Keratinocyte (primary cell): Measurements from ENCODE around the gene NUDT1.

Experiments used
- EZH2 ChIP-seq: IDR thresholded peaks from one replicate; pipeline ENCODE4 v1.6.1; 2012; ENCODE audit warnings: inconsistent platforms, mild to moderate bottlenecking, low read length, moderate library complexity
- TF ChIP-seq, protein P1 (sequence below), 3 experiments: IDR thresholded peaks in 1 of 3; conservative IDR thresholded peaks in 1 of 3; optimal IDR thresholded peaks in 1 of 3; 2 replicates in 2 of 3; 3 replicates in 1 of 3; pipeline versions ENCODE3 to v1.5.1; 2011; ENCODE audit warnings: low read length in 3 of 3, mild to moderate bottlenecking in 3 of 3, moderate library complexity in 2 of 3, control low read depth in 1 of 3, inconsistent platforms in 1 of 3; ENCODE audit not compliant: insufficient read depth in 2 of 3; ENCODE audit errors: extremely low read depth in 1 of 3

DNA sequence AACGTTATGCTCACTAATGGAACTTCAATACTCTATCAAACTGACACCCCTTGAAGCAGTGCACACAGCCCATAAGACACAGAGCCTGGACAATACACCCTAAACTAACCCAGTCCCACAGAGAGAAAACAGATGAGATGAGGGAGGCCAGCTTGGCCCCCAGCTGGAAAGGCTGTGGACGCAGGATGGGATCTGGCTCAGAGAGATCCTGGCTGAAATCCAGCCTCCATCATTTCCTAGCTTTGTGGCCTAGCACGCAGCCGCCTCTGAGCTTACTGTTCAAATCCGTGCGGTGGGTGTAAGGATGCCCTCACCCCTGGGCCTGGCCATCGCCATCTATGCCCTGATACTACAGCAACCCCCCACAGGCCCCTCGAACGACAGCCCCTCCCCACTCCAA is 39.5 kb downstream of the NUDT1 start:
- no peak for TF ChIP-seq EZH2
- TF ChIP-seq, protein P1, sequence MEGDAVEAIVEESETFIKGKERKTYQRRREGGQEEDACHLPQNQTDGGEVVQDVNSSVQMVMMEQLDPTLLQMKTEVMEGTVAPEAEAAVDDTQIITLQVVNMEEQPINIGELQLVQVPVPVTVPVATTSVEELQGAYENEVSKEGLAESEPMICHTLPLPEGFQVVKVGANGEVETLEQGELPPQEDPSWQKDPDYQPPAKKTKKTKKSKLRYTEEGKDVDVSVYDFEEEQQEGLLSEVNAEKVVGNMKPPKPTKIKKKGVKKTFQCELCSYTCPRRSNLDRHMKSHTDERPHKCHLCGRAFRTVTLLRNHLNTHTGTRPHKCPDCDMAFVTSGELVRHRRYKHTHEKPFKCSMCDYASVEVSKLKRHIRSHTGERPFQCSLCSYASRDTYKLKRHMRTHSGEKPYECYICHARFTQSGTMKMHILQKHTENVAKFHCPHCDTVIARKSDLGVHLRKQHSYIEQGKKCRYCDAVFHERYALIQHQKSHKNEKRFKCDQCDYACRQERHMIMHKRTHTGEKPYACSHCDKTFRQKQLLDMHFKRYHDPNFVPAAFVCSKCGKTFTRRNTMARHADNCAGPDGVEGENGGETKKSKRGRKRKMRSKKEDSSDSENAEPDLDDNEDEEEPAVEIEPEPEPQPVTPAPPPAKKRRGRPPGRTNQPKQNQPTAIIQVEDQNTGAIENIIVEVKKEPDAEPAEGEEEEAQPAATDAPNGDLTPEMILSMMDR (optimal IDR thresholded peaks at IDR 0.05 in 1 of 3, IDR thresholded peaks at IDR 0.05 in 1 of 3, conservative IDR thresholded peaks at IDR 0.05 in 1 of 3; ENCODE audit: extremely low read depth in 1 of 3, insufficient read depth in 2 of 3, low read length in 3 of 3): no peak
